TTC549 (cell line): ENCODE data around the gene FAM9A.
"Not testable (repeated sequence)": the region's sequence is repeated elsewhere in the genome, so short reads cannot be mapped to it uniquely, and the experiment has no call there.

ENCODE experiments used
- FAIRE-seq: peaks from 2 replicates; lab custom pipeline; 2012; peaks lifted over from hg19 to GRCh38; lab: Jason Lieb, UNC

Gene FAM9A

DNA sequence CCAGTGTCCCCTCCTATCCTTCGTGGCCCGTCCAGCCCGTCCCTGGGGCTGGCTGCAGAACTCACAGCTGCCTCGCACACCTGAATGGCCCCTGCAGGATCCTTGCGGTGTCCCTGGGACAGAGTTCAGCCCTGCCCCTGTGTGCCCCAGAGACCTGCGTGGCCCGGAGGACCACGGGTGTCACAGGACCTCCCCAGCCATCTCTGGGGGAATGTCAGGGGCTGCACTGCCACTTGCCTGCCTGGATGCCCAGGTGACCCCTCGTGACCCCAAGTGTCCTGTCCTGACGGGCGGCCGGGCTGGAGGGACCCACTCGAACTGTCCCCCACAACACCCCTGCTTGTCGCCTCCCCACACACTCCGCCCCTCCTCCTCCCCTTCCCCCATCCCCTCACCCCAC is 832 bp downstream of the FAM9A start:
- FAIRE-seq: not testable (repeated sequence)

GRCh38 chrX:8799281-8799680 is 1.9 kb downstream of the FAM9A start:
- FAIRE-seq: not testable (repeated sequence)

DNA sequence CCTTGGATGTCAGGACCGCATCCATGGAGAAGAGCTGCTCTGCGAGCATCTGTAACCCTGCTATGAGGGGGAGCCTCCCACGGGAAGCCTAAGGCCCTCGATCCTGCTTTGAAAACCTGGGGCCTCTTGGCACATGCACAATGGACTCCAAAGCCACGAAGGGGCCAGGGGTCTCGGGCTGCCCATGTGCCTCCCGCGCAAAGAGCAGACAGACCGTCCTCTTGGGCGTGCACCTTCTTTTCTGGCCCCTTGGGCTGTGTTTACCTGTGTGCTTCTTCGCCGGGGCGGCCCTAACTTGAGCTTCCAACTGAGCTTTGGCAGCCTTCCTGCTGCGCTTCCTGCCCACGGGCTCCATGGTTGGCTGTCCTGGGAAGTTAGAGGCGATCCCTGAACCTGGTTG is 2.5 kb downstream of the FAM9A start:
- not testable (repeated sequence) for FAIRE-seq

DNA sequence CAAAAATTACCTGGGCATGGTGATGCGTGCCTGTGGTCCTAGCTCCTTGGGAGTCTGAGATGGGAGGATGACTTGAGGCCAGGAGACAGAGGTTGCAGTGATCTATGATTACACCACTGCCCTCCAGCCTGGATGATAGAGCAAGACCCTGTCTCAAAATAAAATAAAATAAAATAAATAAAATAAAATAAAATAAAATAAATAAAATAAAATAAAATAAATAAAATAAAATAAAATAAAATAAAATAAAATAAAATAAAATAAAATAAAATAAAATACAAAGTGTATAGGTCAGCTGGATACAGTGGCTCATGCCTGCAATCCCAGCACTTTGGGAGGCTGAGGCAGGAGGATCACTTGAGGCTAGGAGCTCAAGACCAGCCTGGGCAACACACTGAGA is 14.1 kb downstream of the FAM9A start:
- FAIRE-seq: not testable (repeated sequence)

DNA sequence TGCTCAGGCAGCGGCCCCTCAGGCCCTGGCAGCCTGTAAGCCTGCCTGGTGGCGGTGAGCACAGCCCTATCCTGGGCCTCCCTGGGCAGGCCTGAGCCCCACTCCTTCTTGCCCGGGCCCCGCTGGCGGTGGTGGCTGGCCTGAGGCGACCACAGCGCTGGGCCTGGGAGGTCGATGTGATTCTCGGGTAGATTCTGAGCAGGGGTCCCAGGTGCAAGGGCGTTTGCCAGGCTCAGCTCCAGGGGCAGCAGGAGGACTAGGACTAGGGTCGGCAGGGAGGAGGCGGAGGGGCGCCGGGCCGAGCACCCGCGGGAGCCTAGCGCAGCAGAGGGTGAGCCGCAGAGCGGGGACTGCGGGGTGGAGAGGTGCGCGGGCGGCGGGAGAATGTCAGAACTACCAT is 17.0 kb downstream of the FAM9A start:
- FAIRE-seq: no peak

GRCh38 chrX:8783714-8784098 is 17.5 kb downstream of the FAM9A start:
- FAIRE-seq: no peak

- no peak for FAIRE-seq
Observed at GRCh38 chrX:8783097-8783713, 18.0 kb downstream of the FAM9A start.

- FAIRE-seq: no peak
Observed at GRCh38 chrX:8782595-8782994, 18.6 kb downstream of the FAM9A start.

DNA sequence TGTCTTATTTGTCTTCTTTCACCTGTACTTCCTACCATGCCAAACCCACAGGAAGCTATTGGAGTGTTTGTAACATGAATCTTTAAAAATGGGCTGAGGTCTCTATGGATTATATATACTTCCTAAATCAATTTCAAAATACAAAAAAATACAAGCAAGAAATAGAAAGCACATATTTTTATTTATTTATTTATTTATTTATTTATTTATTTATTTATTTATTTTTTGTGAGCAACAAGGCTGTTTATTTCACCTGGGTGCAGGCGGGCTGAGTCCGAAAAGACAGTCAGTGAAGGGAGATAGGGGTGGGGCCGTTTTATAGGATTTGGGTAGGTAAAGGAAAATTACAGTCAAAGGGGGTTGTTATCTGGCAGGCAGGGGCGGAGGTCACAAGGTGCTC is 19.3 kb downstream of the FAM9A start:
- not testable (repeated sequence) for FAIRE-seq

GRCh38 chrX:8773117-8773516 is 28.1 kb downstream of the FAM9A start:
- FAIRE-seq: no peak

DNA sequence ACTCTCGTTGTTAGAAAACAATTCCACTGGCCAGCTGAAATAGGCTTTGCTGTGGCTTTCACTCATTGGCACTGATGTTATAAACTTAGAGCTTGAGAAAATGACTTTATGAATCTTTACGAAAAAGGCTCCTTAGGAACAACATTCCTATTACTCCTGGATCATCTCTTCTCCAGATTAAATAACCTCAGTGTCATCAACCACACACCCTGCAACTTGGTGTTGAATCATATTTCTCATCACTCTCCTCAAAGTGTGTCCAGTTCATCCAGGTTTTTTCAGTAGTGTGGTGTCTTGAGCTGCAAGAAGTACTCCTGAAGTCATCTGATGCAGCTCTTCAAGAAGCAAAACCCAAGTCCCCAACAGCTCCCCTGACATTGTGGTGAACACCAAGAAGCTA is 41.2 kb downstream of the FAM9A start:
- FAIRE-seq: no peak

GRCh38 chrX:8758706-8759105 is 42.5 kb downstream of the FAM9A start:
- not testable (repeated sequence) for FAIRE-seq

GRCh38 chrX:8757609-8758389 is 43.4 kb downstream of the FAM9A start:
- not testable (repeated sequence) for FAIRE-seq

DNA sequence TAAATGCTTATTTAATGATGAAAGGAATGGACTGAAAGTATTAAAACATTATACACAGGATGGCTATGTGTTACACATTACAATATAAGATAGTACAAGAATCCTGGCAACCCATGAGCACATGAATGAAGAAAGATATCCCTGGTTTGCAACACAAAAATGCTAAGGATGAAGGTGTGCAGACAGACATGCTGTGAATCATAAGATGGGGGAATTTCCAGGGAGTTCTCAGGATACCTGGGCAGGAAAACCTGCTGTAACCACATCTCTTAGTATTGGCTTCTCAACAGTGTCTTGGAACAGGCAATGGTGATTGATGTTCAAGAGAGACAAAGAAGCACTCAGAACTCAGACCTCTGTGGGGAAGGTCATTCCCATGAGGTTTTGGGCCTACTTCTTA is 45.4 kb downstream of the FAM9A start:
- FAIRE-seq: no peak

- no peak for FAIRE-seq
Observed at GRCh38 chrX:8755116-8755515, 46.1 kb downstream of the FAM9A start.

DNA sequence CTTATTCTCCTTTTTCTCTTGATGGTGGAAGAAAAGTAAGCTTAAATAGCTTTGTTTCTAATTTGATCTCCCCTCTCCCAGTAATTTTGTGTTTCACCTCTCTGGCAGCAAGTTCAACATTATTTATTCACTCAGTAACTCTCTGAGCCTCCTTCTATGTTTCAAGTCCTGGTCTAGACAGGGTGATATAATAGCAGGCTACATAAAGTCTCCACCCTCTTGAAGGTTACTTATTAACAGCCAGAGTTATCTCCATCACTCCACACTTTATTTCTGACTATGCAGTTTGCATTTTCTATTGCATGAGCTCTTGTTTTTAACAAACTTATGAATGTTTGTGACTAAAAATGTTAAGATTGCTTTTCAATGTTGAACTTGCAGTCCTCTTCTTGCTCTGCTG is 51.5 kb downstream of the FAM9A start:
- no peak for FAIRE-seq

DNA sequence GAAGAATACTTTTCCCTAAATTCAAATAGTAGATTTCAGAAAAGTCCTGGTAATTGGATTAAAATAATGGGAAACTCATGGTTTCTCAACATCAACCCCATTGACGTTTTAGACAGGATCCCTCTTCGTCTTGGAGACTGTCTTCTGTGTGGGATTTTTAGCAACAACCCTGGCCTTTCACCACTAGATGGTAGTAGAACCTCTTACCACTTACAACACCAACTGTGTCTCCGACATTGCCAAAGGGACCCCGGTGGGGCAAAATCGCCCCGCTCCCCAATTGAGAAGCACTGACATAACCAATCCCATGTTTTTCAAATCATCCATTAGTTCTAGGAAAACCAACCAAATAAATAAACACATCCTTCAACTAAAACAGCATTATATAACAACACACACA is 52.3 kb downstream of the FAM9A start:
- no peak for FAIRE-seq

DNA sequence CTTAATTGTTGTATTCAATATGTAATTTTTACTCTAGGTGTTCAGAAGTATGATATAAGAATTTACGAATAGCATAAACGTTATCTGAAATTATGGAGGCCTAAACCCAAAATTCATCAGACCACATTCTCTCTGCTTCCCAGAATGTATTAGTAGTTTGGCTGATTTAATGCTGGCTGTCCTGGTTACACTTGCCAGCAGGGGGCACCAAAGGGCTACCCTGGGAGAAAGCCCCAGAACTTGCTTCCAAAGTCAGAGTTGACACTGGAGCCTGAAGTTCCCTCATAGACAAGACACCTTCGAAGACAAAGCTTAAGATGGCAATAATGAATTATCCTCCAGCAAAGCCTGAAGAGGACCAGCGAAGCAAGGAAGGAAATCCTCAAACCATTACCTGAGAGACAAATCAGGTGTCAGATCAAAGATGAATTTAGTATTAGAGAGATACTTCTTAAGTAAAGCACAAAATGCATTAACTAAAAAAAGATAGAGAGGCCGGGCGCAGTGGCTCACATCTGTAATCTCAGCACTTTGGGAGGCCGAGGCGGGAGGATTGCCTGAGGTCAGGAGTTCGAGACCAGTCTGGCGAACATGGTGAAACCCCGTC is 58.0 kb downstream of the FAM9A start:
- FAIRE-seq: no peak

- no peak for FAIRE-seq
Observed at GRCh38 chrX:8741981-8742380, 59.2 kb downstream of the FAM9A start.
